Right lobe of liver (tissue), 6 donors: ENCODE results near the gene PDCD5. TPM values are rescaled to one million over a fixed set of nuclear protein-coding genes. Genes with fewer than 3 reads are reported as not detected.

Experiments
- ATAC-seq, 4 donors: fragments of 200-7000 bp; cut with Tn5 transposase; one replicate each; pipeline ENCODE4 v1.9.1; 2020; ENCODE audit warnings: mild to moderate bottlenecking in 4 of 4, moderate library complexity in 4 of 4
- DNase-seq, 3 donors: peaks; one replicate each; pipeline ENCODE4 v3.0.0-alpha.2; 2020
- H3K27ac ChIP-seq, 3 donors: fragments of 200-600 bp; one replicate each; pipeline ENCODE4 v1.8.0; 2022
- H3K27me3 ChIP-seq, 2 donors: fragments of 200-600 bp; one replicate each; pipeline ENCODE4 v1.8.0; 2022
- H3K36me3 ChIP-seq, 4 donors: fragments of 200-600 bp; sonication (generic) in 1 of 4; one replicate each; pipeline versions ENCODE4 v1.5.1 to v1.8.0; 2017 to 2022; ENCODE audit warnings: control low read depth in 1 of 4
- H3K4me1 ChIP-seq, 4 donors: fragments of 200-600 bp; sonication (generic) in 1 of 4; one replicate each; pipeline versions ENCODE4 v1.5.1 to v1.8.0; 2017 to 2022; ENCODE audit warnings: control low read depth in 1 of 4
- H3K4me3 ChIP-seq, 3 donors: fragments of 200-600 bp; one replicate each; pipeline ENCODE4 v1.8.0; 2022
- H3K9me3 ChIP-seq, 4 donors: fragments of 200-600 bp; sonication (generic) in 1 of 4; one replicate each; pipeline versions ENCODE4 v1.5.1 to v1.8.0; 2017 to 2022; ENCODE audit warnings: control low read depth in 1 of 4
- CTCF ChIP-seq, 4 donors: fragments of 200-600 bp in 3 of 4; fragments of 450-650 bp in 1 of 4; IDR thresholded peaks; one replicate each; pipeline versions ENCODE4 v1.5.1 to v1.8.0; 2016 to 2022; ENCODE audit warnings: antibody characterized with exemption in 4 of 4, mild to moderate bottlenecking in 2 of 4
- POLR2A ChIP-seq: fragments of 450-650 bp; IDR thresholded peaks from one replicate; pipeline ENCODE4 v1.6.1; 2017; ENCODE audit warnings: antibody characterized with exemption, mild to moderate bottlenecking
- WGBS: methylation state at CpG from one replicate; pipeline ENCODE4 v1.1.6; 2018; ENCODE audit warnings: low coverage, low lambda C conversion rate; ENCODE audit not compliant: insufficient coverage; ENCODE audit errors: missing lambda C conversion rate; 5-methylcytosine and 5-hydroxymethylcytosine counted together
- intact Hi-C, 2 donors: fragments of 100-400 bp; cut with DNase I; formaldehyde crosslinking; loops; one replicate each; pipeline versions ENCODE4 v1.11.2 to v1.14.1; 2022
- total RNA-seq, 6 experiments: library from RNA; depleted of rRNA in 2 of 6; stranded (reverse); fragments of >200 nt in 2 of 6; fragmentation: NEBNext Ultra II Directional in 3 of 6; extraction: Animal tissue kit (Norgen Biotek cat#: 25700) in 3 of 6; gene quantifications; one replicate each; pipeline versions ENCODE4 v1.1.0 to v1.2.4, GENCODE V29; 2016 to 2023
- donor health status: DM: no; HTN: yes; CAD: no.
- donor health status: DM: no; HTN: no; CAD: no.
- donor health status: DM: no; HTN: no; CAD: no.
- donor health status: DM: no; HTN: yes; CAD: no.
- donor health status: DM: no; HTN: yes; CAD: no.

Gene PDCD5
- total RNA-seq, 6 experiments from 2014 or later: 25.2 to 82.8 (median 42.8) TPM

DNA sequence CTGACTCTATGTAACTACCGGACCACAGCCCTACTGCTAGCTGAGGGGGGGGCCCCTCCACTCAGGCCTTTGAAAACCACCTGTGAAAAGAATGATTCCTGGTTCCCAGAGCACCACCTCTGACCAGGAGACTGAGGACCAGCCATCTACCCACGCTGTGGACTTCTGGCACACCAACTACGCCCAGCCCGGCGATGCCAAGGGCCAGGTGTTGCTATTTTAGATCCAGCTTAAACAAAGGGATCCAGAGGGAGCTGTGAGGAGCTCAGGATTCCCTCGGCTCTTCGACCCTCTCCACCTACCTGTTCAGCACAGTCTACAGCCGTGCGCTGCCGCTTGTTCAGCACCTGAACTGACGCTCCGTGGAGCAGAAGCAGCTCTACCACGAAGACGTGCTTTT lies 23.0 kb downstream of the PDCD5 start:
- TF ChIP-seq CTCF (IDR thresholded peaks at IDR 0.05): no peak
- TF ChIP-seq POLR2A: no peak
- H3K4me3 ChIP-seq: no peak overlapping the region
- H3K9me3 ChIP-seq: no peaks in the 10 kb centered on the region
- intact Hi-C loops: no loop called here
- peaks cover 0 to 16% (median 7%) of the 10 kb centered on the region in 4 donors for H3K36me3 ChIP-seq
- no peak overlapping the region for H3K27ac ChIP-seq
- 88% methylated on average over 10 of the region's 14 CpGs for WGBS
- H3K4me1 ChIP-seq: no peaks in the 10 kb centered on the region
- ATAC-seq (no peak), DNase-seq (no peak)
- no peaks in the 10 kb centered on the region for H3K27me3 ChIP-seq

GRCh38 chr19:32605544-32605943 lies 24.6 kb downstream of the PDCD5 start:
- intact Hi-C loops: no loop called here
- H3K36me3 ChIP-seq: peaks cover 0 to 14% (median 3%) of the 10 kb centered on the region in 4 donors
- ATAC-seq (no peak), DNase-seq (peak in 1 of 3 donors; percentile 39)
- H3K9me3 ChIP-seq: no peaks in the 10 kb centered on the region
- no peak for TF ChIP-seq POLR2A
- TF ChIP-seq CTCF (IDR thresholded peaks at IDR 0.05): no peak
- 87% methylated on average over 14 of the region's 21 CpGs for WGBS
- no peaks in the 10 kb centered on the region for H3K27me3 ChIP-seq
- H3K27ac ChIP-seq: no peak overlapping the region
- no peak overlapping the region for H3K4me3 ChIP-seq
- no peaks in the 10 kb centered on the region for H3K4me1 ChIP-seq

- ATAC-seq (no peak), DNase-seq (peak in 1 of 3 donors; percentile 24)
- H3K36me3 ChIP-seq: peaks cover 0 to 14% (median 3%) of the 10 kb centered on the region in 4 donors
- no peak overlapping the region for H3K27ac ChIP-seq
- H3K4me3 ChIP-seq: no peak overlapping the region
- intact Hi-C loops: no loop called here
- no peaks in the 10 kb centered on the region for H3K9me3 ChIP-seq
- no peaks in the 10 kb centered on the region for H3K4me1 ChIP-seq
- WGBS: 100% methylated on average over 2 of the region's 15 CpGs
- H3K27me3 ChIP-seq: no peaks in the 10 kb centered on the region
- TF ChIP-seq CTCF (IDR thresholded peaks at IDR 0.05) (no peak), POLR2A (no peak)
Measured at GRCh38 chr19:32606289-32606688, 25.3 kb downstream of the PDCD5 start.

DNA sequence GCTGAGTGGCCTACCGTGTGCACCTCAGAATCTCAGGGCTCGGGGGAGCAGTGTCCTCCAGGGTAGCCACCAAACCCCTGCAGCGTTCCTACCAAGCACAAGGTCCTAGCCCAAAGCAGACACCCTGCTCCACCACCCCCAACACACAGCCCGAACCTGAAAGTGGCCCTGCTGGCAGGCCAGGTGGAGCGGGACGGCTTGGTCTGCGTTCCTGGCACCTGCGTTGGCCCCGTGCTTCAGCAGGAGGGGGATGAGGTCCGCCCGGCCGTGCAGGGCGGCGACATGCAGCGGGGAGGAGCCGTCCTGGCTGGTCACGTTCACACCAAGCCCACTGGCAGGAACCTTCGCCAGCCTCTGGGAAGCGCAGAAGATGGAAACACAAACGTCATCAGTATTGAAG lies 26.5 kb downstream of the PDCD5 start:
- peaks cover 0 to 14% (median 3%) of the 10 kb centered on the region in 4 donors for H3K36me3 ChIP-seq

More for the DNA sequence above, 26.5 kb downstream of the PDCD5 start:
- intact Hi-C loops: no loop called here
- DNase-seq (peak in 1 of 3 donors; percentile 33), ATAC-seq (no peak)
- TF ChIP-seq POLR2A: no peak
- TF ChIP-seq CTCF (IDR thresholded peaks at IDR 0.05): no peak
- no peak overlapping the region for H3K27ac ChIP-seq
- no peaks in the 10 kb centered on the region for H3K27me3 ChIP-seq
- no peaks in the 10 kb centered on the region for H3K9me3 ChIP-seq
- H3K4me1 ChIP-seq: no peaks in the 10 kb centered on the region
- H3K4me3 ChIP-seq: no peak overlapping the region
- WGBS: 100% methylated on average over 1 of the region's 20 CpGs
